Progenitor cell of endocrine pancreas (in vitro differentiated cells): Measurements from ENCODE around the gene SAAL1. TPM values are rescaled to one million over a fixed set of nuclear protein-coding genes. Genes with fewer than 3 reads are reported as not detected.

Experiments used
- DNase-seq: peaks from one replicate; pipeline ENCODE4 v3.0.0; 2021; ENCODE audit warnings: low spot score; ENCODE audit not compliant: unreplicated experiment
- H3K27ac Mint-ChIP-seq: 2 replicates; pipeline ENCODE4 v1.8.0; 2021; ENCODE audit warnings: mild to moderate bottlenecking, moderate library complexity, mixed read lengths
- H3K27me3 Mint-ChIP-seq: 2 replicates; pipeline ENCODE4 v1.8.0; 2021; ENCODE audit warnings: mixed read lengths
- H3K36me3 Mint-ChIP-seq: 2 replicates; pipeline ENCODE4 v1.8.0; 2022; ENCODE audit warnings: mixed read lengths; ENCODE audit not compliant: insufficient read depth
- H3K4me1 Mint-ChIP-seq: 2 replicates; pipeline ENCODE4 v1.8.0; 2021; ENCODE audit warnings: low read depth, mixed read lengths
- H3K4me3 Mint-ChIP-seq: 2 replicates; pipeline ENCODE4 v1.8.0; 2021; ENCODE audit warnings: low read depth, mild to moderate bottlenecking, moderate library complexity, mixed read lengths
- H3K9me3 Mint-ChIP-seq: 2 replicates; pipeline ENCODE4 v1.8.0; 2021; ENCODE audit warnings: low read depth, mixed read lengths
- total RNA-seq: library from RNA; stranded (reverse); gene quantifications from 2 replicates; pipeline ENCODE4 v1.2.1, GENCODE V29; 2021
- TF ChIP-seq, protein P1 (sequence below): fragments of 200-600 bp; sonication (generic); IDR thresholded peaks from one replicate; pipeline ENCODE4 v1.5.0; 2021; ENCODE audit warnings: antibody characterized with exemption, mild to moderate bottlenecking; ENCODE audit not compliant: unreplicated experiment

Gene SAAL1
- total RNA-seq, 1 donor from 2014 or later: 28.3 TPM

DNA sequence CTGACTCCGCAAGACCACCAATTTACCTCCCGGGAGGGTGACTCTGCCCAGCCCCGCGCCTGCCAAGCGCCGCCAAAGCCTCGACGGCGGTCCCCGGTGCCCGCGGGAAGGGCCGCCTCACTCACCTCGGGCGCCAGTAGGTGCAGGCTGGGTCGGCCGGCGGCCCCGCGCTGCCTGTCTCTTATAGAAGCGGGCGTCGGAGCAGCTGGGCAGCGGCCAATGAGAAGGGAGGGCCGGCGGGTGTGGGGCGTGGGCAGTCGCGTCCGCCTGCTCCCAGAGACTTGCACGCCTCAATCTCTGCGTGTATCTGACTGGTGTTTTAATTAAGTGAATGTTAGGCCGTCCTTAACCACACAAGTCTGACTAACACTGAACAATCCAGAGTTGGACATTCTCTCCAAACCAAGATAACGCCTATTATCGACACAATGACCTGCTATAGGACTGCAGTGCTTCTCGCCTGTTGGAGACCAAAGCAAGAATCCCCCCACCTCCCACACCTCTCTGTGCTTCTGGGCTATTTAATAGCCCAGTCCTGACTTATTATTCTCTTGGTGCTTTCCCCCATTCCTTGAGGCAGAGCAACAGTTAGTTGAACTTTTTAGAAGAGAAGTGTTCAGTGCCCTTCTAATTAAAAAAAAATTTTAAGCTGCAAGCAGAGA, 59.6 kb downstream of the SAAL1 start, which contains the start of gene TPH1:
Gene TPH1 (minus strand): TSS at position 154 of the 662 bp plus-strand sequence. CDS start 5,507 bp downstream, outside the sequence.
- Mint-ChIP-seq H3K27me3 (peaks cover 72% of the 10 kb centered on the region), H3K27ac (no peak within 1 kb of the TSS), H3K4me1 (no peaks in the 10 kb centered on the region), H3K9me3 (peaks cover 7% of the 10 kb centered on the region), H3K36me3 (no peaks in the 10 kb centered on the region), H3K4me3 (peak within 1 kb of the TSS; percentile 12)
- TF ChIP-seq, protein P1, sequence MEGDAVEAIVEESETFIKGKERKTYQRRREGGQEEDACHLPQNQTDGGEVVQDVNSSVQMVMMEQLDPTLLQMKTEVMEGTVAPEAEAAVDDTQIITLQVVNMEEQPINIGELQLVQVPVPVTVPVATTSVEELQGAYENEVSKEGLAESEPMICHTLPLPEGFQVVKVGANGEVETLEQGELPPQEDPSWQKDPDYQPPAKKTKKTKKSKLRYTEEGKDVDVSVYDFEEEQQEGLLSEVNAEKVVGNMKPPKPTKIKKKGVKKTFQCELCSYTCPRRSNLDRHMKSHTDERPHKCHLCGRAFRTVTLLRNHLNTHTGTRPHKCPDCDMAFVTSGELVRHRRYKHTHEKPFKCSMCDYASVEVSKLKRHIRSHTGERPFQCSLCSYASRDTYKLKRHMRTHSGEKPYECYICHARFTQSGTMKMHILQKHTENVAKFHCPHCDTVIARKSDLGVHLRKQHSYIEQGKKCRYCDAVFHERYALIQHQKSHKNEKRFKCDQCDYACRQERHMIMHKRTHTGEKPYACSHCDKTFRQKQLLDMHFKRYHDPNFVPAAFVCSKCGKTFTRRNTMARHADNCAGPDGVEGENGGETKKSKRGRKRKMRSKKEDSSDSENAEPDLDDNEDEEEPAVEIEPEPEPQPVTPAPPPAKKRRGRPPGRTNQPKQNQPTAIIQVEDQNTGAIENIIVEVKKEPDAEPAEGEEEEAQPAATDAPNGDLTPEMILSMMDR: no peak
- peak; percentile 27 for DNase-seq

DNA sequence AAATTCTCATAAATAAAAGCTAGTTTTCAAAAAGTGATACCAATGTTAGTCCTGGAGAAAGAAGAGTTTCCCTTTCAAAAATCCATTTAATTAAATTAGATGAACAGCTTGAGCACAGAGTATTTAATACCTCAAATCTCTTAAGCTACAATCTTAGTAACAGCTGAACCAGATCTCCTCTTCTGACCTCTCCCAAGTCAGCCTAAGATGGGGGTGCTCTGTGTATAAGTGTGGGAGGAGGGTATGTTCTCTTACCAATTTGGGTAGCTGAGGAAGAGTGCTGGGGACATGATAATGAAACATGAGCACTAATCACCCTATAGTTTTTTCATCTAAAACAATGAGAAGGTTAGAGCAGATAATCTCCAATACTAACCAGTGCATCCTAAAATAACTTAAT, 69.4 kb downstream of the SAAL1 start:
- no peaks in the 10 kb centered on the region for H3K9me3 Mint-ChIP-seq
- no peaks in the 10 kb centered on the region for H3K4me1 Mint-ChIP-seq
- DNase-seq: no peak
- TF ChIP-seq, protein P1: no peak
- H3K36me3 Mint-ChIP-seq: no peaks in the 10 kb centered on the region
- H3K4me3 Mint-ChIP-seq: no peak overlapping the region
- peaks cover 16% of the 10 kb centered on the region for H3K27me3 Mint-ChIP-seq
- H3K27ac Mint-ChIP-seq: no peak overlapping the region

Other genes starting within 250 kb of the SAAL1 start
- gene SERGEF, start 93.0 kb downstream of the SAAL1 start, total RNA-seq: 32.4 and 34.8 TPM in 2 replicates
- gene TPH1, start 59.8 kb downstream of the SAAL1 start, total RNA-seq: 0.50 and 0.64 TPM in 2 replicates
- gene MRGPRX3, start 26.5 kb upstream of the SAAL1 start, total RNA-seq: not detected in 2 replicates
- gene MRGPRX4, start 66.8 kb upstream of the SAAL1 start, total RNA-seq: not detected in 2 replicates
- gene SAA4, start 130.7 kb upstream of the SAAL1 start, total RNA-seq: not detected in 2 replicates
- not detected in 2 replicates for gene SAA2, start 142.6 kb upstream of the SAAL1 start, total RNA-seq
- not detected in 2 replicates for gene SAA1, start 160.2 kb upstream of the SAAL1 start, total RNA-seq
- 17.6 and 18.6 TPM in 2 replicates for gene HPS5, start 216.1 kb upstream of the SAAL1 start, total RNA-seq
- gene GTF2H1, start 216.5 kb upstream of the SAAL1 start, total RNA-seq: 43.9 and 45.4 TPM in 2 replicates